H7 (cell line): ENCODE measurements around the gene RAB33B. TPM values are rescaled to one million over a fixed set of nuclear protein-coding genes. Genes with fewer than 3 reads are reported as not detected.
"Not testable (repeated sequence)": the region's sequence is repeated elsewhere in the genome, so short reads cannot be mapped to it uniquely, and the experiment has no call there.

ENCODE experiments used
- DNase-seq: peaks from one replicate; pipeline ENCODE4 v3.0.0; 2012
- H3K27me3 ChIP-seq: 2 replicates; pipeline ENCODE4 v1.6.0; 2011; ENCODE audit warnings: mild to moderate bottlenecking, low read length; ENCODE audit not compliant: control insufficient read depth, insufficient read depth
- H3K36me3 ChIP-seq: replicated peaks from 2 replicates; pipeline ENCODE4 v1.5.1; 2011; ENCODE audit warnings: low read length; ENCODE audit not compliant: control insufficient read depth, insufficient read depth
- H3K4me3 ChIP-seq: 2 replicates; pipeline ENCODE4 v1.5.1; 2011; ENCODE audit warnings: low read depth, mild to moderate bottlenecking, control low read depth, low read length, moderate library complexity; ENCODE audit not compliant: insufficient read depth
- total RNA-seq: library from RNA; depleted of rRNA; stranded (reverse); fragments of >200 nt; shearing (Covaris generic); gene quantifications from 2 replicates; pipeline ENCODE4 v1.2.3, GENCODE V29; 2014; rRNA removed

RAB33B gene
- 5.6 and 7.9 TPM in 2 replicates for total RNA-seq

DNA sequence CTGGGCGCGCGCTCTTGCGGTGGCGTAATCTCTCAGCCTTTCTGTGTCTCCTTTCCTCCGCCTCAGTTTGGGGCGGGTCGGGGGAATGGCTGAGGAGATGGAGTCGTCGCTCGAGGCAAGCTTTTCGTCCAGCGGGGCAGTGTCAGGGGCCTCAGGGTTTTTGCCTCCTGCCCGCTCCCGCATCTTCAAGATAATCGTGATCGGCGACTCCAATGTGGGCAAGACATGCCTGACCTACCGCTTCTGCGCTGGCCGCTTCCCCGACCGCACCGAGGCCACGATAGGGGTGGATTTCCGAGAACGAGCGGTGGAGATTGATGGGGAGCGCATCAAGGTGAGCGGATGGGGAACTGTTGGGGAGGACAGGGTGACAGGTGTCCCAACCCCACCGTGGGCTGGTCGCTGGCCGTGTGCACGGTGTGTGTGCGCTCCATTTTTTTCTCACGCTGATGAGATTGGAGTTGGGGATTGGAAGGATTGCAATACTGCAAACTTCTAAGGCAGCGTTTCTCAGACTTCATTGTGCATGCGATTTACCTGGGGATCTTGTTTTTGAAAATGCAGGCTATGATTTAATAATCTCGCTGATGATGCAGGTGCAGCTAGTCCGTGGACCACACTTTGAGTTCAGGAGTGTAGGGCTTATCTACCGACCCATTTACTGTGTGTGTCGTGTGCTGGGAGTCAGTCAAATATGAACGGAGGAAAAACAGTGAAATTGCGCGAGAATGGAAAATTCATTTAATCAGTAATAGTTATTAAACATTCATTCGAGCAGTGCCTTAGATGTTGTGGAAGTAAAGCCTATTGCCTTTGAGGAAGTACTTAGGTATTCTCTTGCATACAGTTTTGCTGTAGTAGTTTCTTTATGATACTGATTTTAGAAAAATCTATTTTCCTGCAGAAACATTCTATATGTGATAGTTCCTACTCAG lies at the start of gene RAB33B:
TSS of gene RAB33B (plus strand) at position 11 of the 935 bp plus-strand sequence. CDS start at position 86, 75 bp downstream.
- Histone ChIP-seq H3K4me3 (peak within 1 kb of the TSS; percentile 90), H3K36me3 (no peaks in the 10 kb centered on the region), H3K27me3 (no peaks in the 10 kb centered on the region)
- no peak for DNase-seq

DNA sequence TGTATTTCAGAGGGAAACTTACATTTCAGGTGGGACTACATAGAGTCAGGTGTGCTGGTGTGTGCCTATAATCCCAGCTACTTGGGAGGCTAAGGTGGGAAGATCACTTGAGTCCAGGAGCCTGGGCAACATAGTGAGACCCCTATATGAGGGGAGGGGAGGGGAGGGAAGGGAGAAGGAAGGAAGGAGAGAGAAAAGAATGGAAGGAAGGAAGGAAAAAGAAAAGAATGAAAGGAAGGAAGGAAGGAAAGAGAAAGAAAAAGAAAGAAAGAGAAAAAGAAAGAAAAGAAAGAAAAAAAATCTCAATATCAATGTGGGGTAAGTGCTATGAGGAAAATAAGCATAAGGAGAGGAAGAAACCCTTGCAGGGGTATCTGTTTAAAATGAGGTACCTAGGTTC lies 43.6 kb upstream of the RAB33B start:
- Histone ChIP-seq H3K4me3 (no peak overlapping the region), H3K27me3 (no peaks in the 10 kb centered on the region), H3K36me3 (no peaks in the 10 kb centered on the region)
- no peak for DNase-seq

DNA sequence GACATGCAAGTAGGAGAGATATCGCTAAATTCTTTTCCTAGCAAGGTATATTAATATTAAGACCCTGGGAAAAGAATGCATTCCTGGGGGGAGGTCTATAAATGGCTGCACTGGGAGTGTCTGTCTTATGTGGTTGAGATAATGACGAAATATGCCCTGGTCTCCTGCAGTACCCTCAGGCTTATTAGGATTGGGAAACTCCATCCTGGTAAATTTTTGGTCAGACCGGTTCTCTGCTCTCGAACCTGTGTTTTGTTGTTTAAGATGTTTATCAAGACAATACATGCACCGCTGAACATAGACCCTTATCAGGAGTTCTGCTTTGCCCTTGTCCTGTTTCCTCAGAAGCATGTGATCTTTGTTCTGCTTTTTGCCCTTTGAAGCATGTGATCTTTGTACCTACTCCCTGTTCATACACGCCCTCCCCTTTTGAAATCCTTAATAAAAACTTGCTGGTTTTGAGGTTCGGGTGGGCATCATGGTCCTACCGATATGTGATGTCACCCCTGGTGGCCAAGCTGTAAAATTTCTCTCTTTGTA lies 39.2 kb upstream of the RAB33B start:
- not testable (repeated sequence) for H3K4me3 ChIP-seq, H3K27me3 ChIP-seq, H3K36me3 ChIP-seq, DNase-seq

DNA sequence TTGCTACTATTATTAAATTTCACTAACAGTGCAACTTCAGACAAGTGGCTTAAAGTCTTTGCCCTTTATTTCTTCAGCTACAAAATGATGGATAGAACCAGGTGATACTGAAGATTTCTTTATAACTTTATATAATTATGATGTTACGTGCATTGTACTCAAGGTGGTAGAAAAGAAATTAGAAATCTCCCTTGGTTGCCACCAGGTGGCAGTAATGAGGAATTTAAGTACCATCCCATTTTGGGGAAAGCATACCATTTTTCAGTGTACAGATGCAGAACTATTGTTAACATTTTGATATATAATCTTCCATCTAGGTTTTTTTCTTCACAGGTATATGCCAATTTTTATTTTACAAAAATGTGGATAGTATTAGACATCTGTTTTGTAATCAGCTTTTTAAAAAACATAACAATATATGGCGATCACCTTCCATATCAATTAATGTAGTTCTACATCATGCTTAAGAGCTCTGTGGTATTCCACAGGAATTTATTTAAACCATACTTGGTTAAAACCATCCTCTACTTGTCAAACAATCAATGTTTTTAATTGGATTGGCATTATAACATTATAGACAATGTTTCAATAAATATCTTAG lies 37.7 kb upstream of the RAB33B start:
- H3K36me3 ChIP-seq: no peaks in the 10 kb centered on the region
- H3K4me3 ChIP-seq: no peak overlapping the region
- DNase-seq: no peak
- H3K27me3 ChIP-seq: no peaks in the 10 kb centered on the region

DNA sequence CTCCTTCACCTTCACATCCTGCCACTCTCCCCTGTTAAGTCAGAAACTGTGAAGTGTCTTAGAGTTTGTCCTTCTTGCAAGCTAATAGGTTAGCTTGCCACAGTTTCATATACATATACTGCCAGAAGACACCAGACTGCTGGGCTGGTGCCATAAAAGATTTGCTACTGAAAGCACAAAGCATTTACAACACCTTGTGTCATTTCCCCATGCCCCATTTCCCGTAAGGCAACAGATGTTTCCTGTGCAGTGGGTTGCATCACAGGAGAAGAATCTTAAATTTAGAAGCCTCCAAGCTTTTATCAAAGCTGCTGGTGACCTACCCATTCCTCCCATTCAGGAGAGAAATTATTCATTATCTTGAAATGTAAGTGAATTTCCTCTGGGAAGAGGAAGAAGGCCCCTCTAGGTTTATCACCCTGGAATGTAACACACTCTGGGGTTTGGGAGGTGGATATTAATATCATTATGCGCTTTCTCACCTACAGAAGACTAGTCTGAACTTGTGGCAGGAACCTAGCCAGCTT lies 34.5 kb upstream of the RAB33B start:
- no peak for DNase-seq
- Histone ChIP-seq H3K4me3 (no peak overlapping the region), H3K27me3 (no peaks in the 10 kb centered on the region), H3K36me3 (no peaks in the 10 kb centered on the region)

DNA sequence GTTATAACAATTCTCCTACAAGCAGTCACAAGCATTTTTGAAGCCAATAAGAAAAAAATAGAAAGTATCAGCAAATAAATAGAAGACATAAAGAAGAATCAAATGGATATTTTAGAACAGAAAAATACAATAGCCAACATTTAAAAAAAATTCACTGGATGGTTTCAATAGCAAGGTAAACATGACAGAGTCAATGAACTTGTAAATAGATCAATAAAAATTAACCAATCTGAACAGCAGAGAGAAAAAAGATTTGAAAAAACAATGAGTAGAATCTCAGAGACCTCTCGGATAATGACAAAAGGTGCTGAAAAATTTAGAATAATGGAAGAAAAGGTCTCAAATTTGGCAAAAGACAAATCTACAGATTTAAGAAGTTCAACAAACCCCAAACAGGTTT lies 33.3 kb upstream of the RAB33B start:
- no peaks in the 10 kb centered on the region for H3K36me3 ChIP-seq
- no peak overlapping the region for H3K4me3 ChIP-seq

DNA sequence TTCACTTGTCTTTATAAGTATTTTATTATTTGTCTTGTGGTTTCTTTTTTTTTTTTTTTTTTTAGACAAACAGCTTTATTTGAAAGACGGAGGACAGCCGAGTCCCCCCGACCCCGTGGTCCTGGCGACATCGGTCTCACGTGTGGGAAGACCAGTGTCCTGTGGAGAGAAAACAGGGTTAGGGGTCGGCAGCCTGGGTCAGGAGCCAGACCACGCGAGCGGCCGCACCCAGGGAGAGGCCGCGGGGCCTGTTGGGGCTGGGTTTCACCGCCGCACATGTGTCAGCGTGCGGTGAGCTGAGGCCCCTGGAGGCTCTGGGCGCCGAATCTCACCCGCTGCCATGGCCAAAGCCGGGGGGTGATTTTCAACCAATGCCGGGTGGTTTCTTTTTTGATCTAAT lies 17.8 kb upstream of the RAB33B start:
- Histone ChIP-seq H3K27me3 (no peaks in the 10 kb centered on the region), H3K36me3 (no peaks in the 10 kb centered on the region), H3K4me3 (no peak overlapping the region)
- DNase-seq: peak; percentile 32

More for the DNA sequence above, 33.3 kb upstream of the RAB33B start:
- no peak for DNase-seq
- no peaks in the 10 kb centered on the region for H3K27me3 ChIP-seq

DNA sequence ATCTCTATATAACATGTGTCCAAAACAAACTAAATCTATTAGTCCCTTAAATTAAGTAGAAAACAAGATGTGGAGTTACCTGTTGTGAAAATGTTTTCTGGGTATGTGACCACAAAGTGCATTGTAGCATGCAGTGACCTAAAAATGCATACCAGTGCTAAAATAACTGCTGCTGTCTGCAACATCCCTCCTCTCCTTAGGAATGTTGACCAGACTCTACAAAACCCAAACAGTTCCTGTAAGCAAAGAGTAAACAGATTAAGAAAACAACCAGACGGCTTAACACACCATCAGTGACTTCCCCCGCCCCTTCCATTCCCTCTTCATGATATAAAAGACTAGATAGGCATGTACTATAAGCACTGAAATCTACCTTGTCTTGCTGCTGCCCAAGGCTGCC lies 15.8 kb upstream of the RAB33B start:
- Histone ChIP-seq H3K27me3 (no peaks in the 10 kb centered on the region), H3K36me3 (no peaks in the 10 kb centered on the region), H3K4me3 (no peak overlapping the region)
- DNase-seq: no peak

DNA sequence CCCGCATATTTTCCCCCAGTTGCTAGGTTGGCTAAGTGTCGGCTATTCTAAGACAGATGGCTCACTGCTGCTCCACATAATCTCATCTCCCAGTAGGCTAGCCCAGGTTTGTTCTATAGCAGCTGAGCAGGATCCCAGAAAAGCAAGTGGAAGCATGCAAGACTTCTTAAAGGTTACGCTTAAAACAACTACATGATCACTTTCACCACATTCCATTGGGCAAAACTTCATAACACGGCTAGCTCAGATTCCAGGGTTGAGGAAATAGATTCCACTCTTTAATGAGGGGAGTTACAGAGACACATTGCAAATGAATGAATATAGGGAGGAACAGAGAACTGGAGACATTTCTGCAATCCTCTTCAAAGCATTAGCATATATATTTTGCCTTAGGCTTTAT lies 12.9 kb upstream of the RAB33B start:
- Histone ChIP-seq H3K27me3 (no peaks in the 10 kb centered on the region), H3K36me3 (no peaks in the 10 kb centered on the region), H3K4me3 (no peak overlapping the region)
- no peak for DNase-seq

DNA sequence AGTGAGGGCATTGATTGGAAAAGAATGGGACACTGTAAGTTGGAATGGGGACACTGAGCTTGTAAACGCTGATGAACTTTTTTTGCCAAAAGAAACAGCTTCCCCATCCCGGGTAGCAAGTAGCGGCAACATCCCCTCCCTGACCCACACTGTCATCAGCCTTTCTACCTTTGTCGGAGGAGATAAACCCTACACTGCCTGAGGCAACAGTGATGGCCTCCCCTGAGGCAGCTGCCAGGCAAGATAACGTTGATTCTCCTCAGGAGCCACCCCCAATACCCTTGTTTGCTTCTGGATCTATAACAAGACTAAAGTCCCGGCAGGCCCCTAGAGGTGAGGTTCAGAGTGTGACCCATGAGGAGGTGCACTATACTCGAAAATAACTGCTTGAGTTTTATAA lies 10.3 kb upstream of the RAB33B start:
- Histone ChIP-seq H3K4me3 (no peak overlapping the region), H3K36me3 (no peaks in the 10 kb centered on the region), H3K27me3 (no peaks in the 10 kb centered on the region)
- no peak for DNase-seq

DNA sequence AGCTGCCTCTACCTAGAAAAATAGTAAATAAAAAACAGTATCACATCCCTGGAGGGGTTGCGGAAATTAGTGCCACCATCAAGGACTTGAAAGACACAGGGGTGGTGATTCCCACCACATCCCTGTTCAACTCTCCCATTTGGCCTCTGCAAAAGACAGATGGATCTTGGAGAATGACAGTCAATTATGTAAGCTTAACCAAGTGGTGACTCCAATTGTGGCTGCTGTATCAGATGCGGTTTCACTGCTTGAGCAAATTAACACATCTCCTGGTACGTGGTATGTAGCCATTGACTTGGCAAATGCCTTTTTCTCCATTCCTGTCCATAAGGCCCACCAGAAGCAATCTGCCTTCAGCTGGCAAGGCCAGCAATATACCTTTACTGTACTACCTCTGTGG lies 9.0 kb upstream of the RAB33B start:
- H3K36me3 ChIP-seq, H3K27me3 ChIP-seq, H3K4me3 ChIP-seq, DNase-seq: not testable (repeated sequence)

DNA sequence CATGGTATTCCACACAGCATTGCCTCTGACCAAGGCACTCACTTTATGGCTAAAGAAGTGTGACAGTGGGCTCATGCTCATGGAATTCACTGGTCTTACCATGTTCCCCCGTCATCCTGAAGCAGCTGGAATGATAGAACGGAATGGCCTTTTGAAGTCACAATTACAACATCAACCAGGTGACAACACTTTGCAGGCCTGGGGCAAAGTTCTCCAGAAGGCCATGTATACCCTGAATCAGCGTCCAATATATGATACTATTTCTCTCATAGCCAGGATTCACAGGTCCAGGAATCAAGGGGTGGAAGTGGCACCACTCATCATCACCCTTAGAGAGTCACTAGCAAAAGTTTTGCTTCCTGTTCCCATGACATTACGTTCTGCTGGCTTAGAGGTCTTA lies 6.8 kb upstream of the RAB33B start:
- H3K27me3 ChIP-seq, H3K4me3 ChIP-seq, H3K36me3 ChIP-seq, DNase-seq: not testable (repeated sequence)

DNA sequence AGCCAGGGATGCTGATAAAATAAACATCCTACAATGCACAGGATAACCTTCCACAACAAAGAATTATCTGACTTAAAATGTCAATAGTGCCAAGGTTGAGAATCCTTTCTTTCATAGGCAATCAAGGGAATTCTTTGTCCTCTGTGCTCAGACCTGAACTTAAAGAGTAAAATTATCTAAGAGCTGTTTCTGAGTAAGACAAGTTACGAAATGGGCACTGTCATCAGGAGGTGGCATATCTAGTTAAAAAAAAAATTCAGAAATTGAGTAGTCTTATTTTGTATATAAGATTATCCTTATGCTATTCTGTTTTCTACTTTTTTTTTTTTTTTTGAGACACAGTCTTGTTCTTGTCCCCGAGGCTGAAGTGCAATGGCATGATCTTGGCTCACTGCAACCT lies 3.3 kb upstream of the RAB33B start:
- H3K27me3 ChIP-seq: no peaks in the 10 kb centered on the region
- no peak overlapping the region for H3K4me3 ChIP-seq
- DNase-seq: no peak
- H3K36me3 ChIP-seq: no peaks in the 10 kb centered on the region

DNA sequence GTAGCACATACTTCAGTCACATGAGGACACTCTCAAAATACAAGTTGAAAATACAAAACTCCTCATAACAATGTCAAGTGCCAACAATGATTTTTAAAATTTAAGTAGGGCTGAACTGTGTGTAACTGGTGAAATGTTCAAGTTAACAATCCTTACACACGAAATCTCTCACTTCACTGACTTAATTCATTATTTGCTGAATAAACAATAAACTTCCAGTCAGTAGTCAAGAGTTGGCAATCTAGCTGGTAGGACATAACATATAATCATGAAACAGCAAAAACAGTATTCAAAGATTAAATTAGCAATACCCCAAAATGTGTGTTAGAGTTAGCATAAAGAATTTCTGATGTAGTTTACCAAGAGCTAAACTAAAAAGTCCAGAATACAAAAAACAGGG lies 1.9 kb upstream of the RAB33B start:
- Histone ChIP-seq H3K27me3 (no peaks in the 10 kb centered on the region), H3K4me3 (no peak overlapping the region), H3K36me3 (no peaks in the 10 kb centered on the region)
- DNase-seq: no peak

DNA sequence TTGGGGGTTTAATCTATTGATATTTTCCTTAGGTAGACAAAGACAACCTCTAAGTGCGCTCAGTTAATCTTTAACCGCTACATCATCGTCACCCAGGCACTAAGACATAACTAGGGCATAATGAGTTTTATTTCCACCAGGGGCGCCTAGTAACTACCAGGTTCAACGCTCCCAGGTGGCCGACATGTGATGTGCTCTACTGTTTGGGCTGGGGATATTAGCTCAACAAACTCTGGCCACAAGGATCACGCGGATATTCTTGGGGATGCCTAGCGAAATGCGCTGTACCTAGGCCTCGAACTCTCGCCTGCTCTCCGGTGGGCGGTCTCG lies 915 bp upstream of the RAB33B start:
- Histone ChIP-seq H3K27me3 (no peaks in the 10 kb centered on the region), H3K36me3 (no peaks in the 10 kb centered on the region), H3K4me3 (peak overlapping the region; percentile 90)
- DNase-seq: peak; percentile 72
